ENCODE data around the gene CUEDC1.

CUEDC1 gene

DNA sequence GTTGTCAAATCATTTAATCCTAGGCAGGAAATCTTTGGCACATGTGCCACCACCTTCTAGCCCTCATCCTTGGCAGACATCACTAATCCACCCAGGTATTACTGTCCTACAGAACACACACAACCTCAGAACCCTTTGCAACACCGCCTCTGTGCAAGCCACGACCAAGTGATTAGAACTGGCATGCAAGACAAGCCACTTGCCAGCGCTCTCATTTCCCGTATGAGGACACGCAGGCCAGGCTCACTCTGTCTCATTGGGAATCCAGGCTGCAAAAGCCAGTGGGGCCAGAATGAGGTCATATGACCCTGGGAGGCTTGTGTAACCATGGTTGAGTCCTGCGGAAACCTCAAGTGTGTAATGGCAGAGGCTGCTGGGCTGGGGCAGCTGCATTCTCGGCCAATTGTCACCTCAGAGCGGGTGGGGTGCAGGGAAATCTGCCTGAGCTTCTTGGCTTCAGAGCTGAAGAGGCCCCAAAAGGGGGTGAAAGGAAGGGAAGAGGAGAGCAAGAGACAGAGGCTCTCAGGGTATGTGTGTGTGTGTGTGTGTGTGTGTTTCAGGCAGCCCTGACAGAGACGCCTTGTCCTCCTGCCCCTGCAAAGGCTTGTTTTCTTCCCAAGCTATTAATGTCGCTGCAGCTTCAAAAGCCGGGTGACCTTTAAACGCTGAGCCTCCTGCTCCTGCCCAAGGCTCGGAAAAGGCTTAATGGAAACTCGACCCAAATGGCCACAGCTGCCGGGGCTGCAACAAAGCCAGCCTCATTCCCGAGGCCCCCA is 62.2 kb downstream of the CUEDC1 start:
- peak; percentile 98 for DNase-seq

DNA sequence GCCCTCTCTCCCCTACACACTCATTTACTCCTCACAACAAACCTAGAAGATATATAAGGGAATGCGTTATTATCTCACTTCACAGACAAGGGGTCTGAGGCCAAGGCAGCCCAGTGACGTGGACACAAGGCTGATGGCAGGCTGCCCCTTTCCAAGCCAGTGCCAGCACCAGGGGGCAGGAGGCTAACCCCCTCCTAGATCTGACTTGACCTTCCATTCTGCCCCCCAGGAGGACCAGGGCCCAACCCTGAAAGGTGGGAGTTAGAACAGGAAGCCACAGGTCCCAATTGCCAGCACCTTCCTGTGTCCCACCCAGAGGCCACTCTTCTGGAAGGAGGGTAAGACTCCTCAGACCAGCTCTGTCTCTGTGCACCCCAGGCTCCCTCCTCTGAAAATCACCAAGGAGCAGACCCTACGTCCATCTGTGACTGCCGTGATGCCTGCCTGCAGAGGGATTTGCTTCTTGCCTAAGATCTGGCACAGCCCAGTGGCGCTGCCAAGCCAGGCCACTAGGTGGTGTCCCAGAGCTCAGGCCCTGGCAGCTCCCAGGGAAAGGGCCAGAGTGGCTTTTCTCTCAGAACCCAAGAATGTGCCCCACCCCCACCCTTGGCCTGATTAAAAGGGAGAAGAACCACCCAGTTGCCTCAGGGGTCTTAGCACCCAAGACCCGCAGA is 62.9 kb downstream of the CUEDC1 start:
- DNase-seq: peak; percentile 80

DNA sequence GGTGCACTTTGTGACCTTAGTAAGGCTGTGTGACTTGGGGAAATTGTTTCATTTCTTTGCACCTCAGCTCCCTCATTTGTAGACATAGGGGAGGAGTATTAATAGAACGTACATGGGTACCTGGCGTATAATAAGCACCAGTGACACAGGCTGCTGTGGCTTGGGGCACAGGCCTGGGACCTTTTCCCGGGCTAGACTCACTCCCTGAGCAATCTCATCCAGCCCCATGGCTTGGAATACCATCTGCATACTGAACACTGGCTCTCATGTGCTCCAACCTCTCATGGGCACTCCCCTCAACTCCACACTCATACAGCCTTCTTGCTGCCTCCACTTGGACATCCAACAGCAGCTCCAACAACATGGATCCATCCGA is 64.4 kb downstream of the CUEDC1 start:
- no peak for DNase-seq

DNA sequence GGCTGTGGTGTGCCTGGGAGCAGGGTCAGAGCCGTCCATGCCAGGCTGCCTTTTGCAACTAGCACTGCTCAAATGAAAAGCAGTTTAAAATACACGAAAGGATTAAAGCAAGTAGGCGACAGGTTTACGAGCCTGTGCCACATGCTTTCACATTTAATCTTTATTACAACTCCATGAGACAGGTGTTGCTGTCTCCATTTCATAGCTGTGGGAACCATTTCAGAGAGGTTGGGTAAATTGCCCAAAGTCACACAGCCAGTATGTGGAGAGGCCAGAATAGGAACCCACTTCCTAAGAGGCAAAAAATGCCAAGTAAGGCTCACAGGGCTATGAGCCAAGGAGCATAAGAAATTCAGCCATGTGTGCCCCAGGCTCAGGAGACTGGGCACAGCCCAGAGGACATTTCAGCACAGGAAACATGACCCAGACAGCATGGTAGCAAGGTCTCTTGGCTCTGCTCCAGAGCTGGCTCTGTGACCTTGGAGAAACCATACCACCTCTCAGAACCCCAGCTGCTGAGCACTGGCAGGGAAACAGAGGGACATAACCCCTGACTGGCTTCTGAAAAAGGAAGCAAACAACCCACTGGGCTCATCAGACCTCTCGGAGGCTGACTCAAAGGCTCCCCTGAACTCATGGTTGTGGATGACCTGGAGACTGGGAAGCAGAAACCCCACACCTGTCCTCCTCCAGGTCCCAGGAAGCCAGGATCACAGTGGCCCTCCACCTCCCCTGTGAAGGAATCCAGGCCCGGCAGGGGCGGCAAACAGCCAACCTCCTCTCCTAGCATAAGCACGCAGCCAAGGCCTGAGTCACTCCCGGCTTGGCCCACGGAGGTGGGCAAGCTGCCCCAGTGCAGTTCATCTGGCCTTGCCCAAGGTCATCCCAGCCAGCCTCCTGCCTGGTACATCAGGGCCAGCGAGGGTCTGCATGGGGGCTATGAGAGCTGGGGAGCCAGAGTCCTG is 65.0 kb downstream of the CUEDC1 start:
- DNase-seq: peak; percentile 74

DNA sequence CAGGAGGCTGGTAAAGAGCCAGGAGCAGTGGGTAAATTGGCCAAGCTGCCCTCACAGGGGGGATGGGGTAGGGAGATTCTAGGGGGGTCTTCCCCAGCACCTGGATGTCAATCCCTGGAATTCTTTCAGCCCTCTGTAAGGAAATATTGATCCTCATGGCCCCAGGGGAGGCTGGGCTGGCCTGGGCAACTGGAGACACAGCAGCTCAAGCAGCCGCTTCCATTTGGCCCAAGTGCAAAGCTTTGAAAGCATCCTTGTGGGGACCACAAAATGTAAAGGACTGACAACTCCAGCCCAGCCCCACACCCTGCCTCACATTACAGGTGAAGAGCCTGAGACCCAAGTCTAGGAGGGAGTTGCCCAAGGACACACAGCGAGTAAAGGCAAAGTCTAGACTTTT is 66.0 kb downstream of the CUEDC1 start:
- DNase-seq: no peak

DNA sequence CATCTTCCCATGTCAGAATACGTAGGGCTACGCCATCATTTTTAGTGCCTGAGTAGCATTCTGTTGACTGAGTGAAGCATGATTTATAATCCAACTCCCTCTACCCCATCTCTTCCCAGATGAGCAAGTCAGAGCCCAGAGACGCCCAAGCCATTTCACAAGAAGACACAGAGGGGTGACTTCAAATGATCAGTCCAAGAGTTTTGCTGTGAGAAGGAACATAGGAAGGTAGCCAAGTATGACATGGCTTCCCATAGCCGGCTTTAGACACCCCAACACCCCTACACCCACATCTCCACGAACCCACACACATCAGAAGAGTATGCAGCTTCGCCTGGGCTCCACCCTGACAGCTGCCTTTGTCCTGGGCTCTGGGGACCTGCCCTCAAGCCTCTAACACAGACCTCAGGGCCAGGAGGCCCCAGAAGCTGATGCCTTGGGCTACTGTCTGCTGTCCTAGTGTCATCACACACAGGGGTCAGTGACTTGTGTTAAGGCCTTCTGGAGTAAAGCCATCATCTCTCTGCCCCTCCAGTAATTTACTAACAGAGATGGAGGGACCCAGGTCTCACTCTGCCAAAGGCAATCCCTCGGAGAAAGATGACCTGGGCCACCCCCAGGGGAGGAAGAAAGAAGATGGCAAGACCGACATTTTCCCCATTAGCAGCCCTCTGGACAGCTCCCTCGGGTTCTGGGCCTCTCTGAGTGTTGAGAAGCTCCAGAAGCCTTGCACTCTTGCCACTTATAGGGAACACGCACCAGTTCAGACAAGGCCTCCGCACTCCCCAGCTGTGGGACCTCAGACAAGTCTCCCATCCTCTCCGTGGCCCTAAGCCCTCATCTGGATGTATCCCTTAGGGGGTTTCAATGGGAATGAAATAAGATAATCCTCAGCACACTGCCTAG is 66.6 kb downstream of the CUEDC1 start:
- DNase-seq: no peak

DNA sequence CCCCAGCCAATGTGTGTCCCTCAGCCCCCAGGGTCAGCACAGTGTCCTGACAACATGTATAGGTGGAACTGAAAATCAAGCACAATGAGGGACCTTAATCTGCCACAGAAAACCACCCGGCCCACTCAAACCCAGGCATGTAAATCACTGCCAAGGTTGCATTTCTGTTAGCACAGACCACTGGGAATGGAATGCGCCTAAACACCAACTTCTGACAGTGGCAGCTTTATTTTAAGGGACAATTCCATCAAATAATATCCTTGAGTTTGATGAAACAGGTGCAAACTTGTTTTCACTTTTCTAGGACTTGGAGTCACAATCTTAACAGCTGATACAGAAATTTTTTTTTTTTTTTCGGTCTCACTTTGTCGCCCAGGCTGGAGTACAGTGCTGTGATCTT is 68.1 kb downstream of the CUEDC1 start:
- no peak for DNase-seq

DNA sequence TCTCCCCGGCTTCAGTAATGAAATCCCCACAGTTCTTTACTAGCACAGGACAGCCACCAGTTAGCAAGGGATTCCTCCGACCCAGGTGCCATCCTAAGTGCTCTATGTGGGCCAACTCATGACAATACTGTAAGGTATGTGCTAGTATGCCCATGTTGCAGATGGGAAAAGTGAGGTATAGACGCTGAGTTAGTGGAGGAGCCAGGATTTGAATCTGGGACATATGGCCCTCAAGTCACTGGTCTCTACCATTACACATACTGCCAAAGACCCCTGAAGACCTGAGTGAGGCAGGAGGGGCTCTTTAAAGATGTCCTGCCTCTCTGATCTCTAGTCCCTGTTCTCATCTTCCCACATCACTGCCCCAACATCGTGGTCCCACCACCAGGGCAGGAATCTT is 69.2 kb downstream of the CUEDC1 start:
- no peak for DNase-seq

DNA sequence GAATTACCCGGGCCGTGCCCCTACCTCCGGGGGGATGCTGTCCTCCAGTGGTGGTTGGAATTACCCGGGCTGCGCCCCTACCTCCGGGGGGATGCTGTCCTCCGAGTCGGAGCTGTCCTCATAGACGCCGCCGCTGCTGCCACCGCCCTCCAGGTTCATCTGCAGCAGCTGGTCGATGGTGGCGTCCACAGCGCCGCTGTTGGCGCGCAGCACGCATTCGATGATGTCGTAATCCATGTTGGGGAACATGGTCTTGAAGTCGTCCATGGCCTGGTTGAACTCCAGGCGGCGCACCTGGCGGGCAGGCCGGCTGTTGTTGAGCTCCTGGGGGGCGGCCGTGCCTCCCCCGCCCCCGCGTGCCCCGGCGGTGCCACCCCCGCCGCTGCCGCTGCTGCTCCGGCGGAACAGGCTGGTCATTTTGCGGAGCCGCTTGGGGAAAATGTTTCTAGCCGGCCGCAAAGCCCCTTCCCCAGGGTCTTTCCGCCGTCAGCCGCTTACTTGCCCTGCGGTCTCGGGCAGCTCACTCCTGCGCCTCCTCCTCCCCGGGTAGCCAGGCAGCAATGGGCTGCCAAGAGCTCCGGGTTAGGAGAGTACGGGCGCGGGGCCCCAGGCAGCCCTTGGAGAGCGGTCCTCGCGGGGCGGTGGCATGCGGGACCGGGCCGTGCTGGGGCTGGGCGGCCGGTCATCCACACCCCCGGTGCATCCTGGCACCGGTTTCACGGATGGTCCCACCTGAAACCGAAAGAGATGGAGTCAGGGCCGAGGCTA is 69.9 kb downstream of the CUEDC1 start:
- DNase-seq: no peak

DNA sequence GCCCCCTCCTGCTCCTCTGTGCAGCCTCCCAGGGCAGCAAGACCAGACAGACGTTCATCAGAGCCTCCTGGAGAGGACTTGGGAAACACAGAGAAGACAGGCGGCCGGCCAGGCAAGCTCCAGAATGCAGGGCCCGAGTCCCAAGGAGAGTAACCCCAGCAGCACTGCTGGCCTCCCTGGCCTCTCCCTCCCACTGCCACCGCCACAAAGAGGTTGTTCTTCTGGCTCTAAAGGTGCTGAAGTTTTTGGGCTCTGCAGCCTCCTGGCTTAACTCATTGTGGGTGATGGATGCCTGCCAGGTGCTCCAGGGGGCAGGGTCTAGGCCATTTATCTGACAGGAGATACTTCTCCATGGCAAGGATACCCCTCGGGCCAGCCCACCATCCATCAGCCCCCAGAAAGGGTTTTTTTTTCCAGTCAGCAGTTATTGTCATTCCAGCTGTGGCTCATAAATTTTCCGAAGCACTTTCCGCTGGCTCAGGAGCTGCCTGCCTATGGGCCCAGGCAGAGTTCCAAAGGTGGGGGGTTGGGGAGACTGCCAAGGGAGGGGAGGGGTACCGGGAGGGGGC is 73.3 kb downstream of the CUEDC1 start:
- DNase-seq: no peak

DNA sequence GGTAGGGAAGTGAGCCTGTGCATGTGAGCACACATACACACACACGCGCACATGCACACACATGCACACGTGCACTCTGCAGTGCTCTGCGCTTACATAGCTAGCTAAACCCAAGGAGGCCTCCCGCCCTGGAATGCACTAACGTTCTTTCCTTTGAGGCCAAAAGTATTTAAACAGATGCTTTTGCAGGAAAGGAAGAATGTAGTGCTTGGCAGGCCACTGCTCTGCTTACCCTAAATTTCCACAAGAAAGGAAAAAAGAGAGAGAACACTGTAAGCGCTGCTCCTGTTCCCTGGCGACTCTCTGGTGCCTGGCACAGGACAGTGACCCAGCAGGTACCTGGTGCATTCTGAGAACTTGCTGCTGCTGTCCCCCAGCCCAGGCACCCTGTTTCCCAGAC is 74.1 kb downstream of the CUEDC1 start:
- DNase-seq: no peak

DNA sequence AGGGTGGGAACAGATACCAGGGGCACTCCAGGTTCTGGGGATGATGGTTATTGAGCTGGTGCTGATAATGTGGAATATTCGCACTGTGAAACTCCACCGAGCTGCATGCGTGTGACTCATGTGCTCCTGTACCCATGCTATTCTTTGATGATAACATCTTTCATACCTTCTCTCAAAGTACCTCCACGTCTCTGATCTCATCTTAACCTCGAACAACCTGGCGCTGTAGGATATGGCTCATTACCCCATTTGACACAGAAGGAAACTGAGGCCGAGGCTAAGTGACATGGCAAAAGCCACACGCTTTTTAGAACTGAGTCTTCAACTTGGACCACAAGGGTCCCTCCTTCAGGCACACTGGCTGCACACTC is 75.1 kb downstream of the CUEDC1 start:
- DNase-seq: no peak

DNA sequence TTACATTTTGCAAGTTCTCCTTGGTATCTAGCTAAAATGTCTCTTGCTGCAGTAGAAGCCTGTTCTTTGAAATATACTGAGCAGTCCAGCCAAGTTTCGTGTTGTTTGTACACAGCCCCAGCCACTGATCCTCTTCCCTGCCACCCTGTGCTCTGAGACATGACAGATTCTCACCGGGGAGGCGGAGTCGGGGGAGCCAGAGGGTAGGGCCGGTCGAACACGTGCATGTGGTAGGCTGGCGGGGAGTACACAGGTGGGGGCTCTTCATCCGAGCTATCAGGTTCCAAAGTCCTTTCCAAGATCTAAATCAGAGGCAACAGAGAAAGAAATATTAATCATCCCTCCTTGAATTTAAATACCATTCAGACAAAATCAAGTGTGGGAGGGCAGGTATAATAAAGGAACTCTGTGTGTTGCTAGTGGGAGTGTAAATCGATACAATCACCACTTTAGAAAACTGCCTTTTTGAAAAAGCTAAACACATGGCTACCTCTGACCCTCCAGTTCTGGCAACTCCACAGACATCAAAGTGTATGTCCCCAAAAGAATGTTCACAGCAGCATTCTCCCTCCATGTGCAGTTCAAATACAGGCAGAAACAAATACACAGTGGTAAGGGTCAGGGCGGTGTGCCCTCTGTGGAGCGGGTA is 75.7 kb downstream of the CUEDC1 start:
- no peak for DNase-seq

DNA sequence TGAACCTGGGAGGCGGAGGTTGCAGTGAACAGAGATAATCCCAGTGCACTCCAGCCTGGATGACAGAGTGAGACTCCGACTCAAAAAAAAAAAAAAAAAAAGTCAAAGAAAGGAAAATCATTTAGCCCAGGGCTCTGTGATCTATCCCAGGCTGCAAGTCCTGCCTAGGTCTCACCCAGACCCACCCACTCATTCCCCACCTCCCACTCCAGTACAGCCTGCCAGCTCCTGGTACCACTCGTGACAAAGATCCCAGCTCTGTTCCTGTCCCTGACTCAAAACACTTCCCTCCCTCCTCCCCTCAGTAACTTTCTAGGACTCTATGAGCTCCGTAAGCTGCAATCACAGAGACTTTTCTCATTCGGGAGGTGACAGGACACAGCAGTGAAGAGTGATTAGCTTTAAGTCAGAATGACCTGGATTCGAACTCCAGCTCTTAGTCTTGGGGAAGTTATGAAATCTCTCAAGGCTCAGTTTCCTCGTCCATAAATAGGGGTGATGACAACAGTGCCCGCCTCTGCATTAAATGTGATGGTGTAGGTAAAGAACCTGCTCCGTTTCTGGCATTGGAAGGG is 77.3 kb downstream of the CUEDC1 start:
- DNase-seq: no peak

DNA sequence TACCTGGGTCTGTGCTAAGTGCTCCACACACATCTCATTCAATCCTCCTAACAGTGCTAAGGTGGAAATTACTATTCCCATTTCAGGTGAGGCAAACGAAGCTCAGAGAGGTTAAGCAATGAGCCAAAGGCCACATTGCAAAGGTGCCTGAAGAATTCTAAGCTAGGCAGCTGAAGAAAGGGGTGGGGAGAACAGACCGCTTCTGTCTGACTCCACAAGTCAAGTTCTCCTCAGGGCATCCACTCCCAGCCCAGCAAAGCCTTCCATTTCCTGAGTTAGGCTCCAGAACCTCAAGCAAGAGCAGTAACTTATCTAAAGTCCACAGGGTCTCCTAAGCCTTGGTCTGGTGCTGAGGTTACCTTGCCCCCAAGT is 78.4 kb downstream of the CUEDC1 start:
- DNase-seq: no peak

DNA sequence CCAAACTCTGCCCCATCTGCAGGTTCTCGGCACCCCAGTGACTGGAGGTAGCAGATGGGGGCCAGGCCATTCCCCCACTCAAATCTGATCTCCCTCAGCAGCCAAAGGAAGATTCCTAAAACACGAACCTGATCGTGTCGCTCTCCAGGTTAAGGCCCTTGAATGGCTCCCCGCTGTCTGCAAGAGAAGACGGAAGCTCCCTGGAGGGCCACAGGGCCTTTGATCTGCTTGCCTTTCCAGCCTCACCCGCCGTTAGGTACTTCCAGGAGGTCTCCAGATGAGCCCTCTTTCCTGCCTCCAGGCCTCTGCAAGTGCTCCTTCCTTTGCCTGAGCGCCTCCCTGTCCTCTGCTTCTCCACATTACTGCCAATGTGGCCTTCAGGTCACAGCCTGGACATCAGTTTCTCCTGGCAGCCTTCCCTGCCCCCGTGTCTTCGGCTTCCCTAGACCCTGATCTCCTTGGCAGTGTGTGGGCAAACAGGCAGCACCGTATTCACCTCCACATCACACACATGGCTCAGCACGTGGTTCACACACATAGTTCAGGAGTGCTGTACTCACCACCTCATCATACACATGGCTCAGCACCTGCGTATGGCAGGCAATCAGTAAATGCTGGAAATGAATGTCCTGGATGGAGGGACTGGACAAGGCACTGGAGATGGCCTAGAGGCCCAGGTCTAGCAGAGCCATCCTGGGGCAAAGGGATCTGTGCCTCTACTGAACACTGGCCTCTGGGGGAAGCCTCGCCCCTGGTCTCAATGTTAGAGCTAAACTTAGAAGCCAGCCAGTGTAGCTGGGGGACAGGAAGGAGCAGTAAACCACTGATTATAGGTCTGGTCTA is 79.0 kb downstream of the CUEDC1 start:
- DNase-seq: no peak

DNA sequence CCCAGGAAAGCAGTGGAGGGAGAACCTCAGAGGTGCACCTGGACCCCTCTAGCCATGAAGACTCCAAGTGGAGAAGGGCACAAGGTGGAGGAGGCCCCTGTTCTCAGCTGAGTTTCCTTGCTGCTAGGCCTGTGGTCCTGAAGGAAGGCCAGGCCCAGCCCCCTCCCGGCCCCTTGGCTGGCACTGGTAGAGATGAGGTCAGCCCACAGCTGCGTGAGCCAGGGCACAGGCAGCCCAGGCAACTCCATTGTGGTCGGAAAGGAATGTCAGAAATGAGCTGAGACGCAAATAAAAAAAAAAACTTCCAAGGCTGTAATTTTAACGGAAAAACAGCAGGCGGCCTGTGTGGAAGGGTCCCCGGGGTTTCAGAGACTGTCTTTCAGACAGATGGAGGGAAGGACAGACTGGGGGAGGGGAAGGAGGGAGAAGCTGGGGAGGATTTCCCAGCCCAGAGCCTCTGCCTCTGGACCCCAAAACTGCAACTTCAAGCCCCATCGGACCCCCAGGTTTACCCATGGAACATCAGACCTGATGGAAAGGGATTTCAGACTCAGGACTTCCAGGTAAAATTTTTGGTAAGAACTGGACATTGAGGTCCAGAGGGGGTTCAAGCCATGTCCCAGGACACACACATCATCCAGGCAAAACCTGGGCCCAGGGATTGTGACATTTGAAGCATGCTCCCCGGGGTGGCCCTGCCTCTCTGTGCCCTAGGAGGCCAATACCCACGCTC is 79.8 kb downstream of the CUEDC1 start:
- peak; percentile 97 for DNase-seq

DNA sequence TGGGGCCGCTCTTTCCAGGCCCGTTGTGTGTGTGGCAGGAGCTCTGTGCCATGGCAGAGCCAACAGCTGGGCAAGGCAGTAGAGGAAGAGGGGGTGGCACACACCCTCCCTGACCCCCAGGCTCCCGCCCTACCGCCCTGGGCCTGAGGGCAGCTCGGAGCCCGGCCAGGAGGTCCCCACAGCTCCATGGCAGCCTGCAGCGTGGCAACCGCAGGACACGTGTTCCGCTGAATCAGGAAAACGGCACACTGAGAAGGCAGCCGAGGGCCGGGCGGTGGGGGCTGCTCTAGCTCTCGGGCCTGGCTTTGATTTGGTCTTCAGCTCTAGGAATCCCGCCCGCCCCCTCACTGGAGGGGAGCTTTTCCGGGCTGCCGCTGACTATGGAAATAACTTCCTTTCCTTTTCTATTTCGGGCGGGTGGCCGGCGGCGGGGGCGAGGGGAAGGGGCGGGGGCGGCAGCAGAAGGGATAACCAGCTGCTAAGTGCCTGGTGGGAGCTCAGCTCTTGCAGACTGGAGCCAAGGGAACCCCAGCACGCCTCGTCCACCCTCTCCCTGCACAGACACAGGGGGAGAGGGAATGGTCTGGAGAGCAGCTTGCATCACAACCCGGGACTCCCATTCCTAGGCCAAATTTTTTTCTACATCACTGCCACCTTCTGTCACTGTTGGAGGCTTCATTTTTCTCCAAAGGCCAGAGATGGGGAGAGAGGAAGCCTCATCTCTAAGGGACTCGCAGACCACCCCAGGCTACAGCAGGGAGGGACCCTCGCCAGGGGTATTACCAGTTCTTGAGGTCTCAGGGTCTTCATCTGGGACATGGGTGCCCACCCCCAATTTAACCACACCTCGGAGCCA is 80.5 kb downstream of the CUEDC1 start:
- peak; percentile 90 for DNase-seq
